GM19452 (cell line): ENCODE measurements around the gene TDRD9.

ENCODE experiments used
- ATAC-seq: cut with Tn5 transposase; IDR thresholded peaks from one replicate; pipeline ENCODE4 v1.9.1; 2021; ENCODE audit not compliant: unreplicated experiment

Gene TDRD9

DNA sequence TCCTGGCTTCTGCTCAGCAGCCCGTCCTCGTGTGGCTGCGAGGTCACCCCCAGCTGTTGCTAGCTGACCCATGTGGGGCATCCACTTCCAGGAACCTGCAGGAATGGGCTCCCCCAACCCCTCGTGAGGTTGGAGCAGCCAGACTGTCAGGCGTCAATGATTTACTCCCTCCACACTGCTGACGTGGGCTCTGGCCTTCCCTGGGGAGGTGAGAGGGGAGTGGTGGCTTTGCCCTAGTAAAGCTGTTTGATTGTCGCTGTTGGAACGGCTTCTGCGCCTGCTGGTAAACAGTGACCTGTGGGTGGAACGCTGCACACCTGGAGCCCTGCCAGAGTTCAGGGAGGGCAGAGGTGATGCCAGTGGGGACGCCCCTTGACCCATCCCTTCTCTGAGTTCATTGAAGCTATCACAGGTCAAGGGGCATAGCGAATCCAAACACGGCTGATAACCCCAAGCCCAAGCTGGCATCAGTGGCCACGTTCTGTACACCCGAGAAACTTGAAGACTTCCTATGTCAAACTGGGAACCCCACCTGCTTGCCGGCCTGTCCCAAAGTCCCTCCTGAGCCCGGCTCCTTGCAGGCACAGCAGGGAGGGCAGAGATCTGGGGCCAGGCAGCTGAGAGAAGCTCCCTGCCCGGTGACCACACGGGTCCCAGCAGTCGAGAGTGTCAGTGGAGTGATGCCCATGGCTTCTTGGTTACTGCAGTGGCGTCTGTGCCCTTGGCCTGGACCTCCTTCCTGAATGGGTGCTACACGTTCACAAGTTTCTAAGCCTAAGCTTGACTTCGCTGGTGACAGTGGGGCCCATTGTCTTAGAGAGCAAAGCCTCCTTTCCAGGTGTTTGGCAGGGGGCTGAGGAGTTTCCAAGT, 160.0 kb downstream of the TDRD9 start:
- no peak for ATAC-seq

- no peak for ATAC-seq
Measured at GRCh38 chr14:104090071-104090748, 162.0 kb downstream of the TDRD9 start.

GRCh38 chr14:104091061-104091926, 163.0 kb downstream of the TDRD9 start:
- no peak for ATAC-seq

GRCh38 chr14:104091927-104092771, 163.9 kb downstream of the TDRD9 start:
- no peak for ATAC-seq

- no peak for ATAC-seq
Measured at GRCh38 chr14:104092931-104093365, 164.7 kb downstream of the TDRD9 start.

- ATAC-seq: no peak
Measured at GRCh38 chr14:104093366-104094055, 165.3 kb downstream of the TDRD9 start.

DNA sequence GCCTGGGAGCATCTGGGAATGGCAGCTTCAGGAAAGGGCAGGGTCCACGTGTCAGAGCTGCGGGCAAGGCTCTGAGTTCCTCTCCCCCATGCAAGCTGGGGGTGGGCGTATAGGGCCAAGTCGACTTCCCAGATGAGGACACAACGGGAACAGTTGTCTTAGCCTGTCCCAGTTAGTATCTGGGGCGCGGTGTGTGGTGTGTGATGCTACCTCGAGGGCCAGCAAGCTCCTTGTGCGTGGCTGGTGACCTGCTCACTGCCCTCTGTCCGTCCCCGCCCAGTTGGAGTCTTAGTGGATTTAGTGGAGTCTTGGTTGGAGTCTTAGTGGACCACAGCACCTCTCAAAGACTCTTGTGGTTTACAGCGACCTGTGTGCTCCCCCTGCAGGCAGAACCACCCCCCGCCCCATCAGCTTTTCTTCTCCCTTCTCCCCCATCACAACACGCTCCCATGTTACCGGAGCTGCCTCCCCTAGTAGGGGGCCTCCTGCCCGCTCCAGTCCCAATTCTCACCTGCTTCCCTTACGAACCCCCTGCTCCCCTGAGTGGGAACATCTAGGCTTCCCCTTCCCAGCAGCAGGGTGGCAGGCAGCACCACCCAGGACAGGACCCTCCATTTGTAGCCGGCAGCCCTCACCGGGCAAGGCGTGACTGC, 165.9 kb downstream of the TDRD9 start:
- no peak for ATAC-seq

DNA sequence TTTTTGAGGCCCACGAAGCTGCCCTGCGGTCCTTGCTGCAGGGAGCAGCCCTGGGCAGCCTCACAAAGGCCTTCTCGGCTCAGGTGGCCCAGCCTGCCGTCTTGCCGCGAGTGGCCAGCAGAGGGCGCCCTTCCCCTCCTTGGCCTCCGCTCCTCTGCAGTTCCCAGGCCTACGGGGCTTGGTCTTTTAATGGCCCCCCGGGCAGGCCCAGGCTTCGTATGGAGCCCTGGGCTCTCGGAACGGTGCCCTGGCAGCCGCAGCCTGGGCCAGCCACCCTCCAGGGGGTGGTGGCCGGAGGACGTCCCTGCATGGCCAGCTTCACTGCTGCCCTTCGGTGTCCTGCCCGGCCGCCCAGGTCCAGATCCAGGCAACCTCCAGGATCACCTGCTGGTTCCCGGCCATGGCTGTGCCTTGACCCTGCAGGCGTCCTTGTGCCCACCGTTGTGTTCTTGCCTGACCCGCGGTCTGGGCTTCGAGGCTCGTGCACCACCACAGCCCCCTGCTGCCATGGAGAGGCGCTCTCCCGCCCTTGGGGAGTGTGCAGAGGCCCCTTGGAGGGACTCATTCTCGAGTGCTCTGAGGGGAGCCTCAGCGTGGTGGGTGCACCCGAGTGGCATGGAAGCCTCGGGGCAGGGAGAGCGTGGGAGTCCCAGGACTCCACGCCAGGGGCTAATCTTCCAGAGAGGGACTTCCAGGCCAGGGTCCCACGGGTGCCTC, 166.6 kb downstream of the TDRD9 start:
- no peak for ATAC-seq

- no peak for ATAC-seq
Measured at GRCh38 chr14:104095426-104096310, 167.4 kb downstream of the TDRD9 start.

- ATAC-seq: no peak
Measured at GRCh38 chr14:104096318-104096717, 168.1 kb downstream of the TDRD9 start.

GRCh38 chr14:104096751-104097700, 168.8 kb downstream of the TDRD9 start:
- ATAC-seq: no peak

DNA sequence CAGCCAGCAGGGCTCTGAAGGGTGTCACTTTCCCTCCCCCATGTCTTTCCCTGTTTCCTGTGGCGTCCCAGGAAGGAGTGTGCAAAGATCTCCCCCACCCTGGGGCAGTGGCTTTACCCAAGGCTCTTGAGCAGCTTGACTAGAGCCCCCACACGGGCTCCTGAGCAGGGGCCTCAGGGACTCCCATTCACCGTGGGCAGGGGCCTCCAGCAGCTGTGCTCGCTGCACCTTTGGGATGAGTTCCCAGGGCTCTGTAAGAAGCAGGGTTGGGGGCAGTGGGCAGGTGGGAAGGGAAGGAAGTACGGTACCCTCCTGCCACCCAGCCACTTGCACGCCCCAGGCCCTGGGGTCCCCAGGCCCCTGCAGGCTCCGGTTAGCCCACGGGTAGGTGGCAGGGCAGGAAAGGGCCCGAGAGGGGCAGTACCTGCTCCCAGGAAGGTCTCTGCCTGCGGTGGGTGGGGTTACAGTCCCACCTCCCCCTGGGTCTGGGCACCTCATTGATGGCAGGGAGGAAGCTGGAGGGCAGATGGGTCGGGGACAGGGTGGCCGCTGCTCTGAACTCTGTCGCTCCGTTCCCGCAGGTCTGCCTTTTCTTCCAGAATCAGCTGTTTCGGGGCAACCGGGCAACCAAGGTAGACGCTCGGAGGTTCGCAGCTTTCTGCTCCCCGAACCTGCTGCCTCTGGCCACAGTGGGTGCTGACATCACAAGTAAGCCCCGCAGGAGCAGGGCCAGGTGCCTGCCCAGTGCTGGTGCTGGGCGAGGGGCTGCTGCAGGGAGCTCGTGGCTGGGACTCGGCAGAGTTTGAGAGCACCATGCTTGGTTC, 170.2 kb downstream of the TDRD9 start:
- ATAC-seq: no peak

GRCh38 chr14:104099096-104100041, 171.1 kb downstream of the TDRD9 start:
- no peak for ATAC-seq
